Bronchial smooth muscle cell (primary cell): ENCODE results near the gene POFUT2. TPM values are rescaled to one million over a fixed set of nuclear protein-coding genes. Genes with fewer than 3 reads are reported as not detected.

Source experiments
- total RNA-seq: library from RNA; depleted of rRNA; stranded (reverse); fragments of >200 nt; gene quantifications from 2 replicates; pipeline ENCODE4 v1.2.1, GENCODE V29; 2014

Gene POFUT2
- 34.7 and 38.0 TPM in 2 replicates for total RNA-seq

GRCh38 chr21:45287438-45288391 lies at the start of gene POFUT2:
TSS of gene POFUT2 (minus strand) at chr21:45287895. CDS start at chr21:45287871, 24 bp downstream.

Other genes starting within 250 kb of the POFUT2 start
- gene ADARB1, start 213.3 kb downstream of the POFUT2 start, total RNA-seq, result 2.0 and 5.9 TPM in 2 replicates
- 39.7 and 44.2 TPM in 2 replicates for gene COL18A1, start 117.3 kb upstream of the POFUT2 start, total RNA-seq